H9 (cell line): ENCODE measurements around the gene SH2D6. TPM values are rescaled to one million over a fixed set of nuclear protein-coding genes. Genes with fewer than 3 reads are reported as not detected.

Experiments used
- DNase-seq: peaks from one replicate; pipeline ENCODE4 v3.0.0-alpha.2; 2017
- H2AFZ ChIP-seq: one replicate; pipeline ENCODE4 v1.6.1; 2013; ENCODE audit warnings: mild to moderate bottlenecking, low read length, control low read depth, moderate library complexity
- H2AK5ac ChIP-seq: 2 replicates; pipeline ENCODE4 v1.6.1; 2013; ENCODE audit warnings: low read length, control low read depth, mixed read lengths; ENCODE audit not compliant: insufficient read length
- H2BK120ac ChIP-seq: one replicate; pipeline ENCODE4 v1.6.1; 2013; ENCODE audit warnings: low read depth, mild to moderate bottlenecking, low read length, control low read depth, inconsistent platforms; ENCODE audit not compliant: poor library complexity, severe bottlenecking
- H2BK12ac ChIP-seq: 2 replicates; pipeline ENCODE4 v1.6.1; 2013; ENCODE audit warnings: low read length, control low read depth, mixed read lengths, low read depth; ENCODE audit not compliant: insufficient read length
- H2BK15ac ChIP-seq: 2 replicates; pipeline ENCODE4 v1.6.1; 2013; ENCODE audit warnings: low read depth, low read length, control low read depth
- H2BK20ac ChIP-seq: one replicate; pipeline ENCODE4 v1.6.1; 2013; ENCODE audit warnings: low read depth, mild to moderate bottlenecking, low read length, control low read depth, inconsistent platforms; ENCODE audit not compliant: poor library complexity, severe bottlenecking
- H2BK5ac ChIP-seq: 2 replicates; pipeline ENCODE4 v1.6.1; 2013; ENCODE audit warnings: low read length, control low read depth, mixed read lengths; ENCODE audit not compliant: insufficient read length
- H3K14ac ChIP-seq: 2 replicates; pipeline ENCODE4 v1.6.1; 2013; ENCODE audit warnings: low read length, control low read depth; ENCODE audit not compliant: insufficient read depth
- H3K18ac ChIP-seq: 2 replicates; pipeline ENCODE4 v1.6.1; 2013; ENCODE audit warnings: low read depth, mild to moderate bottlenecking, mixed read lengths, low read length, control low read depth; ENCODE audit not compliant: insufficient read length
- H3K23ac ChIP-seq: 2 replicates; pipeline ENCODE4 v1.6.1; 2013; ENCODE audit warnings: low read length, control low read depth, mixed read lengths, low read depth; ENCODE audit not compliant: insufficient read length
- H3K23me2 ChIP-seq: 2 replicates; pipeline ENCODE4 v1.6.1; 2013; ENCODE audit warnings: low read depth, mild to moderate bottlenecking, mixed read lengths, low read length, control low read depth; ENCODE audit not compliant: insufficient read length, poor library complexity, severe bottlenecking
- H3K27ac ChIP-seq: 2 replicates; pipeline ENCODE4 v1.5.1; 2013; ENCODE audit warnings: low read length, control low read depth, mixed read lengths, low read depth; ENCODE audit not compliant: insufficient read length
- H3K27me3 ChIP-seq: 2 replicates; pipeline ENCODE4 v1.6.1; 2013; ENCODE audit warnings: low read length, control low read depth, inconsistent platforms; ENCODE audit not compliant: insufficient read depth
- H3K4ac ChIP-seq: 2 replicates; pipeline ENCODE4 v1.6.1; 2013; ENCODE audit warnings: low read depth, mild to moderate bottlenecking, control low read depth, inconsistent platforms, low read length, moderate library complexity
- H3K4me1 ChIP-seq: 2 replicates; pipeline ENCODE4 v1.6.1; 2013; ENCODE audit warnings: low read length, control low read depth, inconsistent platforms; ENCODE audit not compliant: insufficient read depth
- H3K4me2 ChIP-seq: 2 replicates; pipeline ENCODE4 v1.6.1; 2013; ENCODE audit warnings: low read length, control low read depth, mixed read lengths; ENCODE audit not compliant: insufficient read length, insufficient read depth
- H3K56ac ChIP-seq: 2 replicates; pipeline ENCODE4 v1.6.1; 2013; ENCODE audit warnings: low read depth, mild to moderate bottlenecking, mixed read lengths, low read length, control low read depth; ENCODE audit not compliant: insufficient read length
- H3K79me1 ChIP-seq: 2 replicates; pipeline ENCODE4 v1.6.1; 2013; ENCODE audit warnings: low read depth, mild to moderate bottlenecking, moderate library complexity, low read length, control low read depth, inconsistent platforms; ENCODE audit not compliant: insufficient read depth, poor library complexity, severe bottlenecking
- H3K79me2 ChIP-seq: 2 replicates; pipeline ENCODE4 v1.6.1; 2013; ENCODE audit warnings: low read length, control low read depth, inconsistent platforms; ENCODE audit not compliant: insufficient read depth
- H3K9ac ChIP-seq: 2 replicates; pipeline ENCODE4 v1.6.1; 2013; ENCODE audit warnings: low read length, control low read depth, mixed read lengths; ENCODE audit not compliant: insufficient read length; ENCODE audit errors: extremely low read depth
- H3K9me3 ChIP-seq: one replicate; pipeline ENCODE4 v1.6.1; 2013; ENCODE audit warnings: low read depth, low read length, inconsistent platforms; ENCODE audit not compliant: control insufficient read depth
- H3T11ph ChIP-seq: one replicate; pipeline ENCODE4 v1.6.1; 2013; ENCODE audit warnings: mild to moderate bottlenecking, low read length, control low read depth, inconsistent platforms
- H4K20me1 ChIP-seq: one replicate; pipeline ENCODE4 v1.6.1; 2013; ENCODE audit not compliant: control insufficient read depth, insufficient read length, insufficient read depth
- H4K5ac ChIP-seq: 2 replicates; pipeline ENCODE4 v1.6.1; 2013; ENCODE audit warnings: low read depth, mild to moderate bottlenecking, mixed read lengths, low read length, control low read depth; ENCODE audit not compliant: insufficient read length
- H4K8ac ChIP-seq: replicated peaks from 2 replicates; pipeline ENCODE4 v1.6.1; 2013; ENCODE audit warnings: low read length, control low read depth, mixed read lengths, low read depth; ENCODE audit not compliant: insufficient read length
- H4K91ac ChIP-seq: 2 replicates; pipeline ENCODE4 v1.6.1; 2013; ENCODE audit warnings: low read depth, mild to moderate bottlenecking, moderate library complexity, mixed read lengths, low read length, control low read depth; ENCODE audit not compliant: insufficient read length
- H3K27ac Mint-ChIP-seq, 3 experiments: 2 replicates in 2 of 3; 3 replicates in 1 of 3; pipeline ENCODE4 v1.8.0; 2020 to 2021; ENCODE audit warnings: mixed read lengths in 3 of 3, mild to moderate bottlenecking in 1 of 3, moderate library complexity in 1 of 3
- H3K27me3 Mint-ChIP-seq: 2 replicates; pipeline ENCODE4 v1.8.0; 2021; ENCODE audit warnings: low read depth, mild to moderate bottlenecking, moderate library complexity, mixed read lengths
- H3K36me3 Mint-ChIP-seq, 3 experiments: 2 replicates in 2 of 3; 3 replicates in 1 of 3; pipeline ENCODE4 v1.8.0; 2020 to 2021; ENCODE audit warnings: low read depth in 3 of 3, mixed read lengths in 3 of 3; ENCODE audit not compliant: insufficient read depth in 1 of 3
- H3K4me1 Mint-ChIP-seq, 2 experiments: 2 replicates each; pipeline ENCODE4 v1.8.0; 2020; ENCODE audit warnings: mixed read lengths in 2 of 2
- H3K4me3 Mint-ChIP-seq, 2 experiments: 2 replicates in 1 of 2; 3 replicates in 1 of 2; pipeline ENCODE4 v1.8.0; 2020 to 2021; ENCODE audit warnings: mild to moderate bottlenecking in 2 of 2, mixed read lengths in 2 of 2, moderate library complexity in 1 of 2
- H3K9me3 Mint-ChIP-seq, 2 experiments: 2 replicates in 1 of 2; 3 replicates in 1 of 2; pipeline ENCODE4 v1.8.0; 2020; ENCODE audit warnings: mild to moderate bottlenecking in 2 of 2, mixed read lengths in 2 of 2, moderate library complexity in 1 of 2
- CTCF ChIP-seq: fragments of 200-600 bp; sonication (generic); conservative IDR thresholded peaks from 3 replicates; pipeline ENCODE4 v1.8.0; 2021; ENCODE audit warnings: antibody characterized with exemption, mild to moderate bottlenecking
- WGBS: extraction: QIAGEN DNeasy Blood & Tissue Kit; methylation state at CpG from one replicate; pipeline ENCODE4 v1.1.7; 2013; ENCODE audit warnings: missing lambda C conversion rate, low lambda C conversion rate, mixed read lengths; ENCODE audit not compliant: insufficient read length; ENCODE audit errors: extremely low coverage; 5-methylcytosine and 5-hydroxymethylcytosine counted together
- total RNA-seq: library from RNA; stranded (reverse); gene quantifications from 2 replicates; pipeline ENCODE4 v1.2.1, GENCODE V29; 2021

The SH2D6 gene
- total RNA-seq, 1 experiment from 2014 or later = 0.61 TPM

GRCh38 chr2:85441864-85442263, 23.4 kb downstream of the SH2D6 start:
- no CpG with 5 or more reads among the region's 4 CpGs for WGBS
- TF ChIP-seq CTCF = no peak
- H3K4me3 Mint-ChIP-seq = no peak overlapping the region

More at GRCh38 chr2:85441864-85442263, 23.4 kb downstream of the SH2D6 start:
- Histone ChIP-seq H4K91ac (no peak overlapping the region), H2AFZ (no peak overlapping the region), H3K23ac (no peak overlapping the region), H4K5ac (no peak overlapping the region), H3K4me2 (no peak overlapping the region), H2BK20ac (no peak overlapping the region), H2BK5ac (no peak overlapping the region), H2BK15ac (no peak overlapping the region), H3K4ac (no peak overlapping the region), H3K56ac (no peak overlapping the region), H2BK120ac (no peak overlapping the region), H4K8ac (no peak overlapping the region), H3K27me3 (no peaks in the 10 kb centered on the region), H3K14ac (no peak overlapping the region), H4K20me1 (no peaks in the 10 kb centered on the region), H3K9ac (no peak overlapping the region), H2BK12ac (no peak overlapping the region), H3K18ac (no peak overlapping the region), H3K4me1 (no peaks in the 10 kb centered on the region; the same call in 1 of the 2 replicates), H3K79me2 (no peaks in the 10 kb centered on the region), H3K23me2 (peaks cover 3% of the 10 kb centered on the region), H3K79me1 (no peaks in the 10 kb centered on the region), H2AK5ac (no peak overlapping the region), H3K9me3 (no peaks in the 10 kb centered on the region), H3K27ac (no peak overlapping the region), H3T11ph (no peak overlapping the region)
- DNase-seq = no peak
- Mint-ChIP-seq H3K27me3 (peaks cover 17% of the 10 kb centered on the region), H3K4me1 (peaks cover 12 to 26% of the 10 kb centered on the region in 2 experiments), H3K27ac (no peak overlapping the region), H3K36me3 (no peaks in the 10 kb centered on the region), H3K9me3 (no peaks in the 10 kb centered on the region; a peak in 2 of 5 replicates)
